ENCODE data around the gene GORAB.

GORAB gene

GRCh38 chr1:170539154-170539553 is 7.2 kb downstream of the GORAB start:
- DNase-seq, result no peak

DNA sequence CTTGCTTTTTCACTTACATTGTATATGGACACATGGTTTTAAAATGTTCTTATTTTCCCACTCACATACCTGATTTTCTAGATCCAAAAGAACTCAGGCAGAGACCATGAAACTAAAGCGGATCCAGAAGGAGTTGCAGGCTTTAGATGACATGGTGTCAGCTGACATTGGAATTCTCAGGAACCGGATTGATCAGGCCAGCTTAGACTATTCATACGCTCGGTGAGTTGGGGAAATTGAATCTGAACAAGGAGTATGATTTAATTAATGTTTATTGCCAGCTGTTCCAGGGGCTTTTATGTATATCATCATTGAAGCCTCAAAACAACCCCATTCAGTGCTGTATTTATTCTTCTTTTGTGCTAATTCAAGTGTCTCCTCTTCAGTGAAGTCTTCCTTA is 12.7 kb downstream of the GORAB start:
- DNase-seq, result no peak

- DNase-seq, result no peak
Observed at GRCh38 chr1:170545476-170545875, 13.5 kb downstream of the GORAB start.

DNA sequence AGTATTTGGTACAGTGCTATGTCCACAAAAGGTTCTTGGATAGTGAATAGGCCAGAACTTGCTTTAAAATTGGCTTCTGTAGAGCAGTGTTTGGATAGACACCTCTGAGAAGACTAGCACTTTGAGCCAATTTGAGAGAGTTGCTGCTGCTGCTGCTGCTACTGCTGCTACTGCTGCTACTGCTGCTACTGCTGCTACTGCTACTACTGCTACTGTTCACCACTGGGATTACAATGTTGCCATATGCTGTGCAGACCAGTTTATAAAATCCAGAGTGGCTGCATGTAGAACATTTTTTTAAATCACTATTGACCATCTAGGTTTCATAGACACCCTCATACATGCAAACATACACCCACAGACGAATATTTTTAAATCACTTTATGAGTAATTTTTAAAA is 15.3 kb downstream of the GORAB start:
- DNase-seq, result no peak

- no peak for DNase-seq
Observed at GRCh38 chr1:170548497-170548896, 16.5 kb downstream of the GORAB start.

- no peak for DNase-seq
Observed at GRCh38 chr1:170555370-170555769, 23.4 kb downstream of the GORAB start.

GRCh38 chr1:170556917-170557316 is 25.0 kb downstream of the GORAB start:
- no peak for DNase-seq

GRCh38 chr1:170558731-170559130 is 26.8 kb downstream of the GORAB start:
- no peak for DNase-seq

GRCh38 chr1:170559166-170559565 is 27.2 kb downstream of the GORAB start:
- DNase-seq, result no peak

DNA sequence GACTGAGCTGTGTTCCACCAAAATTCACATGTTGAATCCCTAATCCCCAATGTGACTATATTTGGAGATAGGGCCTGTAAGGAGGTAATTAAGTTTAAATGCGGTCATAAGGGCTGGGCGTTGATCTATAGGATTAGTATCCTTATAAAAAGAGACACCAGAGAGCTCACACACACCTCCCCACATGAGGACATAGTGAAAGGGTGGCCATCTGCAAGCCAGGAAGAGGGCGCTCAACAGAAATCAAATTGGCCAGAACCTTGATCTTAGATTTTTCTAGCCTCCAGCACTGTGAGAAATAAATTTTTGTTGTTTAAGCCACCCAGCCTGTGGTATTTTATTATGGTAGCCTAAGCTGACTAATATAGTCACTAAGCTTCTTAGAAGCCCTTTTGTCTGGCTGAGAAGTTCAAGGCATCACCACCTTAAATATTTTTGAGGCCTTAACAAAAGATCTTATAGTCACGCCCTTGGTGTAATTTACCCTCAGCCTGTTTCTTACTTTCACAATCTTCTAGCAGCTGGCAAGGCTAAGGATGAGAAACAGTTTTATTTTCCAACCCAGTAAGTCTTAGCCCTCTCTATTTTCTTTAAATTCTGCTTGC is 28.8 kb downstream of the GORAB start:
- no peak for DNase-seq

DNA sequence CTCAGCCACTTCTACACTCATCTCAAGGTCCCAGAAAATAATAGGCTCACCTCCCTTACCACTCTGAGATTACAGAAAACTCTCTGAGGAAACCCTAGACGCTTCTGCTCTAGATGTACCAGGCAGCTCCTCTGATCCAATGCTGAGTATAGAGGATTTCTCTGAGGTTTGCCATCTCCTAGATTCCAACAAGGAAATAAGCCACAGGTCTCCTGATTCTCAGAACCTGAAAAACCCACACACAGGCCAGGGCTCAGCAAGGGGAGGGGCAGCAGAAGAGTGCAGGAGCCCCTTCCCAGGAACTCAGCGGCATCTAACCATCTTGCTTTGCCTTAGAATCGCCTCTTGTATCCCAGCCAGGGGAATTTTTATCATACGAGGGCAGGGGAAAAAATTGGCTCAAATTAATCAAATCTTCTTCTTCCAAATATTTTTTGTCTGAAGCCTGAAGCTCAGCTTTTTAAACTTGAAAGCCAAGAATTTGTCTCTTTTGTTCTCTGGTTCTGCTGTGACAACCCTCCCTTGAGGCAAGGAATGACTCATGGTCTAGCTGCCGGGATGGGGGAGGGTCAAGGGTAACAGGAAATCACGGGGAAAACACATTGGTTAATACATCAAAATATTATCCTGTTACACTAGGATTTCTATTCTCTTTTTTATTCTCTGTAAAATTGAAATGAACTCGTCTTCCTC is 30.8 kb downstream of the GORAB start:
- DNase-seq, result peak; percentile 11 to 14

GRCh38 chr1:170567214-170567613 is 35.2 kb downstream of the GORAB start:
- no peak for DNase-seq

DNA sequence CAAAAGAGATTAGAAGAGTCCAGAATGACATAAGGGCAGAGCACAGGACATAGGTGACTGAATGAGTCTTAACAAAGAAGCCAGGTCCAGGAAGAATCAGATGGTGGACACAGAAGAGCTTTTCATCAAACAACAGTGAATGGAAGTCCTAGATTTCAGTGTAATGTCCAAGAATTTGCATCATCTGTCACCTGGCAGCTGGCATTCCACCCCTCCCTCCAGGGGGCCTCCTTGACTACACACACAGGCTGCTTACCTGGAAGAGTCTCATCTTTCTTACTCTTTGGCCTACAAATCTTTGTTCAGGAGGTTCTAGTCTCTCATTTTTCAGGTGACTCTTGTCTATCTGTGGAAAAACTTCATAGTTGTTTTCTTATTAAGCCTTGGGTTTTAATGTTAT is 36.2 kb downstream of the GORAB start:
- no peak for DNase-seq

DNA sequence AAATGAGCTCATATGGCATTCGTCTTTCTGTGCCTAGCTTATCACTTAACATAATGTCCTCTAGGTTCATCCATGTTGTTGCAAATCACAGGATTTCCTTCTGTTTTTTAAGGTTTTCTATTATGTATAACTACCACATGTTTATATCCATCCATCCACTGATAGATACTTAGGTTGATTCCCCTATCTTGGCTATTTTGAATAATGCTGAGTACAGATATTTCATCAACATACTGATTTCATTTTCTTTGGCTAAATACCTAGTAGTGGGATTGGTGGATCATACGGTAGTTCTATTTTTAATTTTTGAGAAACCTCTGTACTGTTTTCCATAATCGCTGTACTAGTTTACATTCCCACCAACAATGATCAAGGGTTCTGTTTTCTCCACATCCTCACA is 45.0 kb downstream of the GORAB start:
- no peak for DNase-seq

GRCh38 chr1:170578359-170578758 is 46.4 kb downstream of the GORAB start:
- DNase-seq, result no peak

GRCh38 chr1:170580636-170581440 is 48.9 kb downstream of the GORAB start:
- DNase-seq, result no peak

- DNase-seq, result no peak
Observed at GRCh38 chr1:170583186-170583585, 51.2 kb downstream of the GORAB start.

DNA sequence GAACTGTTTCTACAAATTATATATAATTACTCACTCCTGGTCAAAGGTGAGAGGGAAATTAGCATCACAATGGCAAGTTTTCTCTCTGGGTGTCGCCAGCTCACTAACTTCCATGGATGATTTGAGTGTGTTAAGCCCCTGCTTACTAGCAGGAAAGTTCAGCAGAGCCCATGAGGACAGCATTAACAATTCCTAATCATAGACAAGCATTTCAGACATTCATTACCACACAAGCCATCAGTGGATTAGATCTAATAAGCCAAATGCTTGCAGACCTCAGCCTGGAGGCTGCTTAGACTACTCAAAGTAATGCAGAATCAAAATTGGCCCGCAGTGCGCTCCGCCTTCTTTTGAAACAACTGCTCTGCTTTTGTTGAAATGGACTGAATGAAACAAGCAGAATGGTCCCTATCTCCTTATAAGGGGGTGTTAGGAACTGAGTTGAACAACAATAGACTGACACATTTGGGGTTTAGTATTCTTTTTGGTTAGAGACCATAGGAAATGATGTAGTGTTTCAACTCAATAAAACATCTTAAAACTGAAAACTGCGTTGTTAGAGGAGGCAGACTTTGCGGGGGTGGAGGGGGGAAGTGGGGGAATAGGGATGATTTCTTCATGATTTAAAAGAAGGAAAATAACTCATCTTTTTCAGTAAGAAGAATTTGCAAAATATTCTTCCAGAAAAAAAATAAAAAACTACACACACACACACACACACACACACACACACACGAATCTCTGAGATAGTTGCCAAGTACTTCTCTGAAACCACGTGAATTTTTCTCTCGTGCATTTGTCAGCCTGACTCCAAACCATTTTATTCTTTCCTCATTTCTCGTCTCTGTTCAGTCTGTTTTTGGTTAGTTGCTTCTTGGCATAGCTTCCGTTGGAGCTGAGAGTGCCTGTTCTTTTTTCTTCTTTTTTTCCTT is 54.6 kb downstream of the GORAB start:
- DNase-seq, result no peak

- DNase-seq, result no peak
Observed at GRCh38 chr1:170587253-170587593, 55.3 kb downstream of the GORAB start.

DNA sequence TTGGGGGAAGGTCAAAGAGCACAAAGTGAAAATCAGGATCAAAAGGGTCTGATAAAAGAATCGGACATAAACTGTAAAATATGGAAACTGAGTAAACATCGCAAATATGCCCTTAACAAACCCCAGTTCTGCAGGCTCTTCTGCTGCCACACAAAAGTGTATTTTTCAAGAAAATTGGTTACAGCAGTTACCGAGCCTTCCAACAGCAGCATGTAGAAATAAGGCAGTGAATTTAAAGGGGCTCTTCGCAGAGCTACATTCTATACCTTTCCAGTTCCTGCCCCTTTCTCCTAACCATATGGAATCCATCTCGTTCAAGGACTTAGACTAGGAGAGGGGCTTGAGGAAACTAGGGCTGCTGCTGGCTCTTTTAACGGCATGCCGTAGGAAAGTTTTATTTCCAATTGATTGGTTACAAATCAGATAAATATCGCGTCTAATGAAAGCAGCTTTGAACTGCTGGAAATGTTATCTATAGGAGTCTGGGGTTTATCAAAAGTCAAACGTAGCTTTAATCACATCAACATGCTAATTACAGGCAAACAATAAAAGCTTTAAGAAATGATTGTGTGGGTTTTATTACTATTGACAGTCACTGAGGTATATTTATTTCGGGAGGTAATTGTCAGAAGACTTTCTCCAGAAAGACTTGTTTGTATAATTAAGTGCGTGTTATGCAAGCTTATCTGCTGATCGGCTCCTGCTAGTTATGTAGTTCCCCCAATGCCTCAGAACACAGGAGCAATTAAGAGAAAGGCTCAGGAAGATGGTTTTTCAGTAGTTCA is 59.1 kb downstream of the GORAB start:
- no peak for DNase-seq

DNA sequence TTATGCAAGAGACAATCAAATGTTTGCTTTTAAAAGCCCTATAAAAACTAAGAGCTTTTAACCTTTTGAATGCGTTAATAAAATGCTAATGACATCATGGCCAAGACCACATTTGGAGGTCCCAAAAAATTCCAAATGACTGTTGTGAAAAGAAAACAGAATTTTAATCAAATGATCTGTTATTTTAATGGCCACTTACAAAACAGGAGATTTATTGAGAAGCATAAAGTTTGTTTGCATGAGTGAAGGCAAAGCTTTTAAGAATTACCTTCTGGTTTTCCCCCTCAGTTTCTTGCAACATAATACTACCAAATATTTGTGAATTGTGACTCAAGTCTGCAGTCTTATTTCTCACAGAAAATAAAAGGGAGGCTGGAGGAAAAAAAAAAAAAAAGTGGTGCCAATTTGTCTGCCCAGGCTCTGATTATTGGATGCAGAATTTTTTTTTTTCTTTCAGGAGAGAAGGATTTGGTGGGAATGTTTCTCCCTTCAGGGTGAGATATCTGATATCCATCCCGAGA is 60.7 kb downstream of the GORAB start:
- no peak for DNase-seq

Measured in CD4-positive, alpha-beta T cell treated with Interleukin-4 for 1 hour (primary cell).